Stomach (tissue), 9 donors: ENCODE measurements around the gene UBE2S. TPM values are rescaled to one million over a fixed set of nuclear protein-coding genes. Genes with fewer than 3 reads are reported as not detected.

Experiments used
- DNase-seq, 2 donors: peaks; one replicate each; pipeline versions ENCODE4 v3.0.0 to v3.0.0-alpha.2; 2013 to 2019
- H3K27ac ChIP-seq, 5 donors: fragments of 200-600 bp in 4 of 5; sonication (generic) in 4 of 5; one replicate each; pipeline ENCODE4 v1.5.1; 2013 to 2019; ENCODE audit warnings: mild to moderate bottlenecking in 1 of 5, moderate library complexity in 1 of 5
- H3K27me3 ChIP-seq, 3 donors: fragments of 200-600 bp; sonication (generic); one replicate each; pipeline ENCODE4 v1.5.1; 2017 to 2019; ENCODE audit warnings: mixed run types in 1 of 3
- H3K36me3 ChIP-seq, 4 donors: fragments of 200-600 bp; sonication (generic); 1 replicate in 3 of 4; 2 replicates in 1 of 4; pipeline ENCODE4 v1.5.1; 2016 to 2019
- H3K4me1 ChIP-seq, 4 donors: fragments of 200-600 bp; sonication (generic); one replicate each; pipeline ENCODE4 v1.5.1; 2016 to 2019
- H3K4me3 ChIP-seq, 4 donors: fragments of 200-600 bp; sonication (generic) in 3 of 4; one replicate each; pipeline ENCODE4 v1.5.1; 2016 to 2019; ENCODE audit warnings: mild to moderate bottlenecking in 1 of 4
- H3K9me3 ChIP-seq, 4 donors: fragments of 200-600 bp; sonication (generic); one replicate each; pipeline ENCODE4 v1.5.1; 2016 to 2019
- EP300 ChIP-seq: sonication (generic); formaldehyde crosslinking; IDR thresholded peaks from one replicate; pipeline ENCODE4 v1.6.1; 2017; ENCODE audit warnings: antibody characterized with exemption
- POLR2A ChIP-seq, 4 donors: fragments of 450-650 bp; IDR thresholded peaks; one replicate each; pipeline ENCODE4 v1.6.1; 2016; ENCODE audit warnings: antibody characterized with exemption in 4 of 4, control low read depth in 2 of 4, mild to moderate bottlenecking in 1 of 4, moderate library complexity in 1 of 4
- POLR2AphosphoS5 ChIP-seq, 3 donors: sonication (generic); formaldehyde crosslinking; IDR thresholded peaks; one replicate each; pipeline ENCODE4 v1.6.1; 2016; ENCODE audit warnings: antibody characterized with exemption in 3 of 3
- WGBS, 5 donors: extraction: QIAGEN DNeasy Blood & Tissue Kit in 3 of 5; methylation state at CpG; one replicate each; pipeline versions ENCODE4 v1.1.5 to v1.1.7; 2013 to 2018; 5-methylcytosine and 5-hydroxymethylcytosine counted together
- intact Hi-C: fragments of 100-400 bp; cut with DNase I; formaldehyde crosslinking; loops from one replicate; pipeline ENCODE4 v1.15.1; 2023; ENCODE audit warnings: low total_unique reads
- polyA plus RNA-seq, 3 donors: library from polyadenylated mRNA; stranded (reverse); fragments of 200-250 nt; gene quantifications; one replicate each; pipeline ENCODE4 v1.2.3, GENCODE V29; 2013
- total RNA-seq, 5 donors: library from RNA; depleted of rRNA; stranded (reverse); fragments of >200 nt; gene quantifications; one replicate each; pipeline versions ENCODE4 v1.1.0 to v1.2.3, GENCODE V29; 2014 to 2016
- TF ChIP-seq, protein P1 (sequence below), 7 experiments: fragments of 450-650 bp in 4 of 7; fragments of 200-600 bp in 3 of 7; sonication (generic) in 3 of 7; IDR thresholded peaks; one replicate each; pipeline ENCODE4 v1.5.1; 2016 to 2019; ENCODE audit warnings: antibody characterized with exemption in 7 of 7, control low read depth in 2 of 7, mild to moderate bottlenecking in 1 of 7
- donor health status: healthy with polysubstance abuse.
- donor health status: Bipolar disorder and iron deficiency.
- donor health status: healthy.

UBE2S gene
- total and polyA plus RNA-seq, 8 donors, result 8.0 to 43.3 (median 13.1) TPM

DNA sequence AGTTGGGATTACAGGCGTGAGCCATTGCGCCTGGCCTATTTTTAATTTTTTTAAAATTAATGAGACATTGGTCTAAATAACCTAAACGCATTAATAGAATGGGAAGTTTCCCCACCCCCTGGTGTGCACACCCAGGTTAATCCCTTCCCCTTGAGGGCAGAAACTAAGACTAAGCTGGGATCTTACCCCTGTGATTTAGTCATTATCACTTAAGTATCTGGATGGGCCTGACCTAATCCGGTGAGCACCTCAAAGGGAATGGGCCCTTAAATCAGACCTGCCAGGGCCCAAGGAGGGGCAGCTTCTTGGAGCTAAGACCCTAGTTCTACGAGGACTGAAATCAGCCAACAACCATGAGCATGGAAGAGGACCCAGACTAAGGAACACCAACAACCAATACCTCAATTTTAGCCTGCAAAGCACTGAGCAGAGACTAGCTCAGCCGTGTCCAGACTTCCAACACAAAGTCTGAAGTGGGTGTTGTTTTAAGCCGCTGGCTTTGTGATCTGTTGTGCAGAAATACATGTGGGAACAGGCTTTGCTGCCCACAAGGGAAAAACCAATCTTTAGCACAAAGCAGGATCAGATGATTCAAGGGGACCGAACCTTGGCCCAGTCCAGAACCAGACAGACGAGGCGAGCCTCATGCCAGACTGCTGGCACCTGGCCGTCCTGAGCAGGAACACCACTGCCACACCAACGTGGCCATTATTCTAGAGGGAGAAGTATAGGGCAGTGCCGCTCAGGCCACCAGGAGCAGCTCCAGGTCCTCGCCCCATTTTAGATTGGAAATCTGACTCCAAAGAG lies 7.1 kb downstream of the UBE2S start:
- TF ChIP-seq POLR2A (IDR thresholded peaks at IDR 0.05), result no peak
- TF ChIP-seq EP300, result no peak
- no peak for TF ChIP-seq POLR2AphosphoS5 (IDR thresholded peaks at IDR 0.05)
- TF ChIP-seq, protein P1, sequence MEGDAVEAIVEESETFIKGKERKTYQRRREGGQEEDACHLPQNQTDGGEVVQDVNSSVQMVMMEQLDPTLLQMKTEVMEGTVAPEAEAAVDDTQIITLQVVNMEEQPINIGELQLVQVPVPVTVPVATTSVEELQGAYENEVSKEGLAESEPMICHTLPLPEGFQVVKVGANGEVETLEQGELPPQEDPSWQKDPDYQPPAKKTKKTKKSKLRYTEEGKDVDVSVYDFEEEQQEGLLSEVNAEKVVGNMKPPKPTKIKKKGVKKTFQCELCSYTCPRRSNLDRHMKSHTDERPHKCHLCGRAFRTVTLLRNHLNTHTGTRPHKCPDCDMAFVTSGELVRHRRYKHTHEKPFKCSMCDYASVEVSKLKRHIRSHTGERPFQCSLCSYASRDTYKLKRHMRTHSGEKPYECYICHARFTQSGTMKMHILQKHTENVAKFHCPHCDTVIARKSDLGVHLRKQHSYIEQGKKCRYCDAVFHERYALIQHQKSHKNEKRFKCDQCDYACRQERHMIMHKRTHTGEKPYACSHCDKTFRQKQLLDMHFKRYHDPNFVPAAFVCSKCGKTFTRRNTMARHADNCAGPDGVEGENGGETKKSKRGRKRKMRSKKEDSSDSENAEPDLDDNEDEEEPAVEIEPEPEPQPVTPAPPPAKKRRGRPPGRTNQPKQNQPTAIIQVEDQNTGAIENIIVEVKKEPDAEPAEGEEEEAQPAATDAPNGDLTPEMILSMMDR (IDR thresholded peaks at IDR 0.05), result no peak
- H3K4me3 ChIP-seq, result no peak overlapping the region
- peaks cover 0 to 4% (median 2%) of the 10 kb centered on the region in 4 donors for H3K4me1 ChIP-seq
- no peak for DNase-seq
- 76 to 87% (median 82%) methylated on average over 14 of the region's 14 CpGs for WGBS, 5 donors
- no peak overlapping the region for H3K27ac ChIP-seq
- H3K36me3 ChIP-seq, result peaks cover 30 to 56% (median 52%) of the 10 kb centered on the region in 4 donors
- H3K9me3 ChIP-seq, result no peaks in the 10 kb centered on the region
- intact Hi-C loops, result no loop called here
- H3K27me3 ChIP-seq, result no peaks in the 10 kb centered on the region

DNA sequence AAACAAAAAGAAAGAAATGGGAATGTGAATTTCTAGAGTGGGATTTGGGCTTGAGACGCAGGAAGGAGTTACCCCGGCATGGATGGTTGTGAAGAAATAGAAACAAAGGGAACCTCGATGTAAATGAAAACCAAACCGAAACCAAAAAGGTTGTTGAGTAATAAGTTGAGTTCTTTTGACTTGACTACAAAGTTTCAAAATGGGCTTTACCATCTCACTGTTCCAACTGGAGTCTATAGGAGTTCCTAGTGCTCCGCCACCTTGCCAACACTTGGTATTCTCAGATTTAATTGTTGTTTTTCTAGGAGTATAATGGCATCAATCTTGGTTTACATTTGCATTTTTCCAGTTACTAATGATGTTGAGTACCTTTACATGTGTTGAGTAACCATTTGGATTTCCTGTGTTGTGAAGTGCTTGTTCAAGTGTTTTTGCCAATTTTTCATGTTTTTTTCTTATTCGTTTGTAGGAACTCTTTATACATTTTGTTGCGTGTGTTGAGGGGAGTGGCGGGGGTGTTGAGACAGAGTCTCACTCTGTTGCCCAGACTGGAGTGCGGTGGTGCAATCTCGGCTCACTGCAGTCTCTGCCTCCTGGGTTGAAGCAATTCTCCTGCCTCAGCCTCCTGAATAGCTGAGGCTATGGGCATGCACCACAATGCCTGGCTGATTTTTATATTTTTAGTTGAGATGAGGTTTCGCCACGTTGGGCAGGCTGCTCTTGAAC lies 9.2 kb downstream of the UBE2S start:
- Histone ChIP-seq H3K27ac (peak overlapping the region in 1 of 5 donors; percentile 29), H3K27me3 (no peaks in the 10 kb centered on the region), H3K36me3 (peaks cover 18 to 36% (median 32%) of the 10 kb centered on the region in 4 donors), H3K9me3 (no peaks in the 10 kb centered on the region), H3K4me1 (no peaks in the 10 kb centered on the region), H3K4me3 (no peak overlapping the region)
- TF ChIP-seq POLR2AphosphoS5 (IDR thresholded peaks at IDR 0.05) (no peak), POLR2A (IDR thresholded peaks at IDR 0.05) (no peak), EP300 (no peak)
- TF ChIP-seq, protein P1 (IDR thresholded peaks at IDR 0.05), result no peak
- 76 to 87% (median 83%) methylated on average over 12 of the region's 12 CpGs for WGBS, 5 donors
- no peak for DNase-seq
- intact Hi-C loops, result no loop called here

DNA sequence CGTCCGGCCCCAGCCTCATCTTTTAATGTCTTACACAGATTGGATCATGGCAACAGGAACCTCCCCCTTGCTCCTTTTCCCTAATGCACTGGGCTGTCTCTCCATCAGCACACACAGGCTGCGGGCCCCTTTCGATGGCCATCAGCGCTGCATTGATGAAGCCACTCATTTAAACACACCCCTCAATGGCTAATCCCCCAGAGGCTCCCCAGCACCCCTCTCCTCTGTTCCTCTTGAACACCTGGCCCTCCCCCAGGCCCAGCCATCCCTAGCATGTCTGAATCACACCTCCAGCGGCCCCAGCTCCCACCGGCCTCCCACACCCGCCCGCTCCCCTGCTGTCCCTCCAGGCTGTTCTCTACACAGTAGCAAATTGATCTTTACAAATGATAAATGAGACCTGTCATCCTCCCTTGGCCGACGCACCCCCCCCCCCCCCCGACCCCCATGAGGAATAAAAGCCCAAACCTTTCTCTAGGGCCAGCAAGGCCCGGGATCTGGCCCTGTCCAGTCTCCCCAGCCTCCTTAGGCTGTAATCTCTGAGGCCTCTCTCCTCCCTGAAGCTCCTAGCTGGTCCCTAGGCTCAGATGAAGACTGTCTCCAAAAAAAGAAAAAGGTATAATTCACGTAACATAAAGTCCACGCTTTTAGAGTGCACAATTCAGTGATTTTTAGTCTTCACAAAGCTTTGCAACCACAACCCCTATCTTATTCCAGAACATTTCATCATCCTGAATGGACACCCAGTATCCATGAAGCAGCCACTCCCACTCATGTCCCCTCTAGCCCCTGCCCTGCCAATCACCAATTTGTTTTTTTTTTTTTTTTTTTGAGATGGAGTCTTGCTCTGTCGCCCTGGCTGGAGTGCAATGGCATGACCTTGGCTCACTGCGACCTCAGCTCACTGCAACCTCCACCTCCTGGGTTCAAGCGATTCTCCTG lies 14.5 kb downstream of the UBE2S start:
- WGBS, 5 donors, result 67 to 79% (median 72%) methylated on average over 17 to 18 of the region's 18 CpGs
- Histone ChIP-seq H3K27me3 (no peaks in the 10 kb centered on the region), H3K4me3 (no peak overlapping the region), H3K9me3 (no peaks in the 10 kb centered on the region), H3K36me3 (peaks cover 12 to 42% (median 37%) of the 10 kb centered on the region in 4 donors), H3K4me1 (peaks cover 9 to 45% (median 30%) of the 10 kb centered on the region in 4 donors), H3K27ac (no peak overlapping the region)
- intact Hi-C loops, result no loop called here
- no peak for DNase-seq
- TF ChIP-seq POLR2AphosphoS5 (IDR thresholded peaks at IDR 0.05) (no peak), POLR2A (IDR thresholded peaks at IDR 0.05) (no peak), EP300 (no peak)
- TF ChIP-seq, protein P1 (IDR thresholded peaks at IDR 0.05), result no peak
